GM19395 (cell line): ENCODE results near the gene TAB2.
A peak's percentile ranks its signal among the peaks of the same experiment; 100 is the strongest.
"Not testable (repeated sequence)": the region's sequence is repeated elsewhere in the genome, so short reads cannot be mapped to it uniquely, and the experiment has no call there.

ENCODE experiments used
- ATAC-seq: cut with Tn5 transposase; IDR thresholded peaks from one replicate; pipeline ENCODE4 v1.9.1; 2021; ENCODE audit warnings: mild to moderate bottlenecking, moderate library complexity; ENCODE audit not compliant: unreplicated experiment

TAB2 gene

GRCh38 chr6:149311766-149312165 is 5.7 kb upstream of the TAB2 start:
- no peak for ATAC-seq

DNA sequence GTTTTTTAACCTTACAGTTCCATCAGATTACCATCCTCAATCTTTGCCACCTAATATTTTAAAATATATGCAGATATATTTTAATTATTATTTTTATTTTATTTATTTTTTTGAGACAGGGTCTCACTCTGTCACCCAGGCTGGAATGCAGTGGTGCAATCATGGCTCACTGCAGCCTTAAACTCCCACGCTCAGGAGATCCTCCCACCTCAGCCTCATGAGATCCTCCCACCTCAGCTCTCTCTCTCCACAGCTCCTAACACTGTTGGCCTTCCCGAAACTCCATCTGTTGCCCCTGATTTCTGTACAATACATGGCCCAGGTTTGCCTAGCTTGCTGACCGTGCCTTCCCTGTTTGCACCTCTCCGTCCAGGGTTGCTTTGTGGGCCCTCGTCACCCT is 4.4 kb upstream of the TAB2 start:
- ATAC-seq = no peak

DNA sequence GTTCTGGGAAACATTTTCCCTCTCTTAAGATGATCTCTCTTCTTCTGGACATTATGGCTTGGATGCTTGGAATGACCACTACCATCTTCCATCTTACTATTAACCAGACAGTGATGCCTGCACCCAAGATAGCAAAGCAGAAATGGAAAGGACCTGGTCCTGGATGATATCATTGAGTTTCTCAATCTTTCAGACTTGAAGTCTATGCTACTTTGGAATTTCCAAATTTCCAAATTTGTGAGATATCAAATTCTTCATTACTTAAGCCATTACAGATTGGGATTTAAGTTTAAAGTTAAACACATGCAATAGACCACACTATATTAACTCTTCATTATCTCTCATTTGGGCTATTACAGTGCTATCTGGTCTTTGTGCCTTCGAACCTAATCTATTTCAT is 3.7 kb upstream of the TAB2 start:
- no peak for ATAC-seq

DNA sequence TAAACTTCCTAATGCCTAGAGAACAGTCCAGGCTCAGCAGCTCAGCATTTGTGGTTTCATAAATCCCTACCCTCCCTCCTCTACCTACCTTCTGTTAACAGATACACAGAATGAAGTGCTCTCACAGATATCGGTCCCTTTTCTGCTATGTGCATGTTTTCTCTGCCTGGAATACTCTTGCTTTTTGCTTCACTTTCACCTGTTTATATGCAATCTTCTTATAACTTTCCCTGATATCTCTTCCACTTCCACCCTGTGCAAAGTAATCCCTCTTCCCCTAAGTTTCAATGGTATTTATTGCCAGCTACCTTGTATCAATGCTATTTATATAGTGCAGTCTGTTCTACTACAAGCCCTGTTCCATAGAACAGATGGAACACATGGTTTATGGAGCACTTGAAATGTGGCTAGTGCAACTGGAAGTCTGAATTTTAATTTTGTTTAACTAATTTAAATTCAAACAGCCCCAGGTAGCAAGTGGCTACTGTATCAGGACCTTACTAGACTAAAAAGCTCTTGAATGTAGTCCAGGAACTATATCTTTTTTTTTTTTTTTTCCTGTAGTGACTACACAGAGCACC is 3.1 kb upstream of the TAB2 start:
- no peak for ATAC-seq

DNA sequence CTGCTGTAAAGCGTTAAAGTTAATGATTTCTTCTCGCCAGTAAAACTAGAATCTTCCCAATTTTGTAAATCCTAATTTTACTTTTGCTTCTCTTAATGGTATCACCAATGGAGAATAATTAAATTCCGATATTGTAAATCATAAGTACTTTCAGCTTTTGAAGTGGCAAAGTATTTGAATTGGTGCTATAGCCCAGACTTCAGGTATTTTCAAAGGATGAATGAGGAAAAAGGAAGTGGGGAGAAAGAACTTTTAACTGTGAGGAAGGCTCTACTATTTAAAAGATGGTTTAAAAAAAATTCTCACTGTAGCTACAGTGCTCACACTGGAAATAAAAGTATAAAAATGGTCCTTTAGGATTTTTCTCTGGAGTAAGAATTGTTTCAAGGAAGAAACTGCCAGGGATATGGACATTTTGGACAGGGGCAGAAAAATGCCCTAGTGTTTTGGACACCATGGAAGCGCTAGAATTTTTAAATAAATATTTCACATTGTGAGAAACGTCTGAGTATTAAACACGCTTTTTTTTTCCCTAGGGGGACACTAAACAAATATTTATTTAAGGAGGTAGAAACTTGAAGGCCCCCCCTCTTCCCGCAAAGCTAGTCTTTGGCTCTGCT is 1.3 kb upstream of the TAB2 start:
- ATAC-seq = no peak

DNA sequence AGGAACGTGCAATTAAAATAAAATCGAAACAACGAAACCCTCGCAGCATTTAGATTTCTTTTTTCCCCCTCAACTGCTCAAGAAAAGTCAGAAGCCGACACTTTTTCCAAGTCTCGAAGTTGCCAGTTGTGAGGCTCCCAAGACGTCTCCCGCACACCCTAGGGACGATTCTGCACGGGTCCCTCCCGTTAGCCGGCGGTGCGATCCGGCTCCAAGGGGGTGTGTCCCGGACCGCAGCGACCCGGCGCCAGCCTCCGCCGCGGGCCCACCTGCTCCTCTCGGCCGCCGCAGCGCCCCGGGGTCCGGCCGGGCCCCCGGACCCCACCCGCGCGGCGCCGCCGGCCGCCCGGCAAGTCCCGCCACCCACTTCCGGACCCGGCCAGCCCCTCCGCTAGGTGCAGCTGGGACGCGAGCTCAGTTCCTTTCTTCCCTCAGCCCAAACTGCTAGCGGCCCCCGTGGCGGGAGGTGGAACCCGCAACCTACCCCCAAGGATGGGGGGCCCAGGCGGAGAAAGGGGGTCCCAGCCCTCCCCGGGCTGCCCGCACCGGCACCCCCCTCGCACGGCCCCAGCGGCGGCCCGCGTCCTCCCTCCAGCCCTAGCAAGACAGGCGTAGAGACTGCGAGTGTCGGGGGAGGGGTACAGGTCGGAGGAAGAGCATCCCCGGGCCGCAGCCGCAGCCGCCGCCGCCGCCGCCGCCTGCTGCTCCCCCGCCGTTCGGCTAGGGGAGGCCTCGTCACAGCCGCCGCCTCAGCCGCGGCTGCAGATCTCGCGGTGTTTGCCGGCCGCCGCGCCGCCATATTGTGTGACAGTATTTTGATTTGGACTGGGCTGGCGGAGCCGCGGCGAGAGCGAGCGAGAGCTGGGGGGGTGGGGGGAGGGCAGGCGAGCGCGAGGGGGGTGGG is 520 bp upstream of the TAB2 start:
- ATAC-seq = peak; percentile 79

GRCh38 chr6:149318581-149319286 is 1.2 kb downstream of the TAB2 start:
- peak; percentile 20 for ATAC-seq

DNA sequence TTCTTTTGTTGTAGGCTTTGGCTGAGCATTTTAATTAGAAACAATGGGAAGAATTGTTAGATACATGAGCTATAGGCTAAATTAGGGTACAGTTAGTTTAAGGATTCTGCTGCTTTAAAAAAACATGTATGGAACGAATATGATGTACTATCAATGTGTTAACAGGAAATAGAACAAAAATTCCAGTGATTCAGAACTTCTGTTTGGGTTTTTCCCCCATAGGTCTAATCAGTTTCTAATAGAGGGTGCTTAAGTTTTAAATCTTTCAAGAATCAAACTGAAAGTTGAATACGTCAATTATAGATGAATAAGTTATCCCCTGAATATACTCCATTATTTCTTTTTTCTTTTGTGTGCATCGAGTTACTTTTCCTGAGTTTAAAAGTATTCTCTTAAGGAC is 1.9 kb downstream of the TAB2 start:
- no peak for ATAC-seq

DNA sequence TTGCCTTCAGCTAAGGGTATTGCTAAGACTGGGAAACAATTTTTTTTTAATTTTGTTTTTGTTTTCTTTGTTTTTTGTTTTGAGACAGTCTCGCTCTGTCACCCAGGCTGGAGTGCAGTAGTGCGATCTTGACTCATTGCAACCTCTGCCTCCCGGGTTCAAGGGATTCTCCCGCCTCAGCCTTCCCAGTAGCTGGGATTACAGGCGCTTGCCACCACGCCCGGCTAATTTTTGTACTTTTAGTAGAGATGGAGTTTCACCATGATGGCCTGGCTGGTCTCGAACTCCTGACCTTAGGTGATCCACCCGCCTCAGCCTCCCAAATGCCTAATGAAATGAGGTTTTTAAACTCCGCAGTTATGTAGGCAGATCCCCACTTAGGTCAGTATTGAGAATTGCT is 2.5 kb downstream of the TAB2 start:
- not testable (repeated sequence) for ATAC-seq

- ATAC-seq = no peak
These were observed 3.3 kb downstream of the TAB2 start for GRCh38 chr6:149320796-149321195.

- no peak for ATAC-seq
These were observed 5.8 kb downstream of the TAB2 start for GRCh38 chr6:149323353-149323752.

GRCh38 chr6:149323925-149324324 is 6.4 kb downstream of the TAB2 start:
- no peak for ATAC-seq

GRCh38 chr6:149324428-149324827 is 6.9 kb downstream of the TAB2 start:
- ATAC-seq = no peak

DNA sequence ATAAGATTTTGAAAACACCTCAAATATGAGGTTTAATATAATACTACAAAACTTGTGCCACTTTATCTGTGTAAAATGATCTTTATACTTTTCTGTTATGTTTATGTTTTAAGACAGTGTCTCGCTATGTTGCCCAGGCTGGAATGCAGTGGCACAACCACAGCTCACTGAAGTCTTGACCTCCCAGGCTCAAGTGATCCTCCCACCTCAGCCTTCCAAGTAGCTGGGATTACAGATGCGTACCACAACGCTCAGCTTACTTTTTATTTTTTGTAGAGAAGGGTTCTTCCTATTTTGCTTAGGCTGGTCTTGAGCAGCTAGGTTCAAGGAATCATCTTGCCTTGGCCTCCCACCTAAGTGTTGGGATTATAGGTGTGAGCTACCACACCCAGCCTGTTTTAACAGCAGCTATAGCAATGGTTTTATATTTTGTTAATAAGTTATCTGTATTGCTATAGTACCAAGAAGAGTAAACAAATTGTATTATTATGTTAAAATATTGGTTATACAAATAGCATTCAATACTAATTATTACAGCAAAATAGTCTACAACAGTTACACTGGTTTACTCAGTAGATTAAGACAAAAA is 8.2 kb downstream of the TAB2 start:
- ATAC-seq = no peak

GRCh38 chr6:149327638-149328037 is 10.1 kb downstream of the TAB2 start:
- no peak for ATAC-seq

DNA sequence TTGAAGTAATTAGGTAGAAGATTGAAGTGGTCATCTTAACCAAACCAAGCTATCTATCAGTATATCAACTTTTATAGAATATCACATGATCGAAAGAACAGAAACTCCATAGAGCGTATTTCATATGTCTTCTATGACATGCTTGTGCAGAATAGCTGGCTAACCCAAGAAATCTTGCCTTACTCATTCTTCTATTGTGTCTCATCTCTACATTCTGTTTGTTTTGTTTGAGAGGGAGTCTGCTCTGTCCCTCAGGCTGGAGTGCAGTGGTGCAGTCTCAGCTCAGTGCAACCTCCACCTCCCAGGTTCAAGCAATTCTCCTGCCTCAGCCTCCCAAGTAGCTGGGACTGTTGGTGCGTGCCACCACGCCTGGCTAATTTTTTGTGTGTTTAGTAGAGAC is 10.6 kb downstream of the TAB2 start:
- ATAC-seq = no peak

DNA sequence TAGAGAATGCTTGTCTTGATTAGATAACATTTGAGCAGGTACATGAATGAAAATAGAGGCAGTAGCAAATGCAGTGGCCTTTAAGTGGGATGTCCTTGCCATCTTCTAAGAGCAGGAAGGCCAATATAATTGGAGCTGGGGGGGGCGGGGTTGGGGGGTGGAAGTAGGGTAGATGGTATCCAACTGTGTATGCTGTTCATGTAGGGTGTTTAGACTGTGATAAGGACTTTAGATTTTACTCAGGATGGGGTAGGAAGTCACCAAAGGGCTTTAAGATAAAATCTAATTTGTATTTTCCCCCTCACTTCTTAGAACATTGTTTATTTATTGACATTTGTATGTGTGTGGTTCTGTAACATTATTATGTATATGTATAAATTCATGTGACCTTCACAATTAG is 12.0 kb downstream of the TAB2 start:
- no peak for ATAC-seq

- ATAC-seq = no peak
These were observed 12.6 kb downstream of the TAB2 start for GRCh38 chr6:149330133-149330532.

DNA sequence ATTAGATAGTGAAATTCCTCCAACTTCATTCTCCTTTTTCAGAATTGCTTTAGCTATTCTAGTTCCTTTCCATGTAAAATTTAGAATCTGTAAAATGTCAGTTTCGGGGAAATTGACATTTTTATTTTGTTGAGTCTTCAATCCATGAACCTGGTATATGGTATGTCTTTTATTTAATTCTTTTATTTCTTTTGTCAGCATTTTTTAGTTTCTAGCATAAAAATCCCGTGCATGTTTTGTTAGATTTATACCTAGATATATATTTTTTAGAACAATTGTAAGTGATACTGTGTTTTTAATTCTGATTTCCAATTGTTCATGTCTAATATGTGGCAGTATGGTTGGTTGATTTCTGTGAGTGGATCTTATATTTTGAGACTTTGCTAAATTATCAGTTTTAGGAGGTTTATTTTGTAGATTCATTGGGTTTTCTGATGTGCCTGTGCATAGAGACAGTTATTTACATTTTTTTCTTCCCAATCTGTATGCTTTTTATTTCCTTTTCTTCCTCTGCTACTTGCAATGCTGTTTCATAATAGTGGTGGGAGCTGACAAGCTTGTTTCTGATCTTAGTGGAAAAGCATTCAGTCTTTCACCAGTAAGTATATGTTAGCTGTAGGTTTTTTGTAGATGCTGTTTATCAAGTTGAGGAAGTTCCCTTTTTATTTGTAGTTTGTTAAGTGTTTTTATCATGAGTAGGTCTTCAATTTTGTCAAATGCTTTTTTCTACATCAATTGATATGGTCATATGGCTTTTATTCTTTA is 13.7 kb downstream of the TAB2 start:
- no peak for ATAC-seq

GRCh38 chr6:149331871-149332270 is 14.4 kb downstream of the TAB2 start:
- ATAC-seq = no peak
